H1 (cell line): Measurements from ENCODE around the gene SCAP. TPM values are rescaled to one million over a fixed set of nuclear protein-coding genes. Genes with fewer than 3 reads are reported as not detected.

Source experiments
- CTCF ChIA-PET: fragments of 300-600 bp; sonication (Branson Sonifier 250); formaldehyde crosslinking; loops from one replicate; lab custom pipeline; 2021; ENCODE audit not compliant: partially characterized antibody; lab: Charles Lee
- POLR2A ChIA-PET: fragments of 300-600 bp; sonication (Branson Sonifier 250); formaldehyde crosslinking; loops from one replicate; lab custom pipeline; 2021; ENCODE audit warnings: inconsistent platforms; ENCODE audit not compliant: partially characterized antibody; lab: Charles Lee
- DNase-seq, 2 experiments: peaks; one replicate each; pipeline versions ENCODE4 v3.0.0 to v3.0.0-alpha.2; 2010 to 2022; ENCODE audit warnings: low spot score in 2 of 2, low read depth in 1 of 2, mixed read lengths in 1 of 2
- FAIRE-seq: peaks from 2 replicates; lab custom pipeline; 2011; peaks lifted over from hg19 to GRCh38; lab: Jason Lieb, UNC
- H2AFZ ChIP-seq: 2 replicates; pipeline ENCODE4 v1.8.1; 2012; ENCODE audit warnings: low read length, inconsistent platforms
- H2AK5ac ChIP-seq: 2 replicates; pipeline ENCODE4 v1.6.1; 2013; ENCODE audit warnings: low read depth, low read length
- H2BK120ac ChIP-seq: replicated peaks from 2 replicates; pipeline ENCODE3; 2013; ENCODE audit warnings: low read depth, low read length, inconsistent platforms
- H2BK12ac ChIP-seq: 2 replicates; pipeline ENCODE4 v1.6.1; 2013; ENCODE audit warnings: low read depth, low read length
- H2BK15ac ChIP-seq: 2 replicates; pipeline ENCODE4 v1.6.1; 2013; ENCODE audit warnings: low read length
- H2BK20ac ChIP-seq: 2 replicates; pipeline ENCODE4 v1.6.1; 2013; ENCODE audit warnings: low read length
- H2BK5ac ChIP-seq: 2 replicates; pipeline ENCODE4 v1.6.1; 2013; ENCODE audit warnings: low read depth, low read length
- H3K14ac ChIP-seq: 2 replicates; pipeline ENCODE4 v1.6.1; 2013; ENCODE audit warnings: inconsistent platforms; ENCODE audit not compliant: insufficient read length
- H3K18ac ChIP-seq: 2 replicates; pipeline ENCODE4 v1.6.1; 2013; ENCODE audit warnings: low read length; ENCODE audit errors: extremely low read depth
- H3K23ac ChIP-seq: 2 replicates; pipeline ENCODE4 v1.6.1; 2013; ENCODE audit warnings: inconsistent platforms; ENCODE audit not compliant: insufficient read length
- H3K23me2 ChIP-seq: 2 replicates; pipeline ENCODE4 v1.6.1; 2013; ENCODE audit warnings: low read depth, low read length
- H3K27ac ChIP-seq: 2 replicates; pipeline ENCODE4 v1.6.1; 2011; ENCODE audit warnings: low read depth, low read length, inconsistent platforms
- H3K27me3 ChIP-seq, 4 experiments: replicated peaks in 1 of 4; 1 replicate in 1 of 4; 2 replicates in 3 of 4; pipeline versions ENCODE4 v1.6.1 to v1.8.1; 2011 to 2013; ENCODE audit warnings: low read length in 3 of 4, mild to moderate bottlenecking in 3 of 4, inconsistent platforms in 2 of 4, mixed read lengths in 2 of 4, moderate library complexity in 1 of 4; ENCODE audit not compliant: control insufficient read depth in 3 of 4, insufficient read depth in 3 of 4; ENCODE audit errors: extremely low read depth in 1 of 4
- H3K36me3 ChIP-seq, 4 experiments: 2 replicates each; pipeline versions ENCODE4 v1.6.1 to v1.8.1; 2011 to 2013; ENCODE audit warnings: mild to moderate bottlenecking in 4 of 4, low read length in 3 of 4, moderate library complexity in 2 of 4, control low read depth in 1 of 4, inconsistent platforms in 1 of 4; ENCODE audit not compliant: insufficient read depth in 4 of 4, control insufficient read depth in 2 of 4
- H3K4ac ChIP-seq: replicated peaks from 2 replicates; pipeline ENCODE3; 2013; ENCODE audit warnings: low read length, low read depth, mixed read lengths, inconsistent platforms; ENCODE audit not compliant: insufficient read length
- H3K4me1 ChIP-seq, 4 experiments: replicated peaks in 1 of 4; 1 replicate in 1 of 4; 2 replicates in 3 of 4; pipeline versions ENCODE4 v1.6.1 to v1.8.1; 2011 to 2013; ENCODE audit warnings: low read length in 3 of 4, inconsistent platforms in 2 of 4, mixed read lengths in 1 of 4; ENCODE audit not compliant: insufficient read depth in 4 of 4, control insufficient read depth in 3 of 4
- H3K4me2 ChIP-seq, 2 experiments: 2 replicates each; pipeline versions ENCODE4 v1.6.1 to v1.8.1; 2011 to 2013; ENCODE audit warnings: low read depth in 2 of 2, low read length in 2 of 2, control low read depth in 1 of 2, inconsistent platforms in 1 of 2, mild to moderate bottlenecking in 1 of 2; ENCODE audit not compliant: insufficient read depth in 1 of 2
- H3K4me3 ChIP-seq, 4 experiments: fragments of 200-600, 300-600 bp in 1 of 4; sonication (generic), shearing (Covaris generic), sonication (Bioruptor Twin) in 1 of 4; 2 replicates each; pipeline versions ENCODE4 v1.5.1 to v1.8.1; 2011 to 2016; ENCODE audit warnings: low read length in 4 of 4, low read depth in 3 of 4, control low read depth in 2 of 4, inconsistent platforms in 2 of 4, mild to moderate bottlenecking in 2 of 4, mixed read lengths in 1 of 4, moderate library complexity in 1 of 4; ENCODE audit not compliant: insufficient read depth in 2 of 4; ENCODE audit errors: extremely low read depth in 1 of 4
- H3K56ac ChIP-seq: replicated peaks from 2 replicates; pipeline ENCODE3; 2013; ENCODE audit warnings: low read depth, mild to moderate bottlenecking, mixed read lengths, low read length, inconsistent platforms; ENCODE audit not compliant: insufficient read length
- H3K79me1 ChIP-seq: 2 replicates; pipeline ENCODE4 v1.6.1; 2013; ENCODE audit warnings: low read depth, low read length, control low read depth
- H3K79me2 ChIP-seq, 2 experiments: 2 replicates each; pipeline versions ENCODE4 v1.6.1 to v1.8.1; 2012 to 2013; ENCODE audit warnings: low read length in 2 of 2, mild to moderate bottlenecking in 2 of 2, inconsistent platforms in 1 of 2; ENCODE audit not compliant: insufficient read depth in 2 of 2, control insufficient read depth in 1 of 2
- H3K9ac ChIP-seq, 4 experiments: replicated peaks in 1 of 4; 1 replicate in 1 of 4; 2 replicates in 3 of 4; pipeline versions ENCODE4 v1.6.1 to v1.8.1; 2011 to 2013; ENCODE audit warnings: low read depth in 3 of 4, low read length in 3 of 4, control low read depth in 2 of 4, mild to moderate bottlenecking in 2 of 4, moderate library complexity in 2 of 4, inconsistent platforms in 1 of 4; ENCODE audit errors: extremely low read depth in 1 of 4
- H3K9me3 ChIP-seq, 2 experiments: 2 replicates each; pipeline versions ENCODE4 v1.6.1 to v1.8.1; 2012 to 2013; ENCODE audit warnings: mild to moderate bottlenecking in 2 of 2, moderate library complexity in 2 of 2, control low read depth in 1 of 2, inconsistent platforms in 1 of 2, low read depth in 1 of 2, low read length in 1 of 2, mixed read lengths in 1 of 2; ENCODE audit not compliant: insufficient read depth in 2 of 2
- H4K20me1 ChIP-seq, 2 experiments: replicated peaks in 1 of 2; 2 replicates each; pipeline versions ENCODE3 to v1.8.1; 2011 to 2013; ENCODE audit warnings: inconsistent platforms in 2 of 2, low read length in 2 of 2, mild to moderate bottlenecking in 1 of 2; ENCODE audit not compliant: insufficient read depth in 2 of 2, control insufficient read depth in 1 of 2
- H4K5ac ChIP-seq: 2 replicates; pipeline ENCODE4 v1.6.1; 2013; ENCODE audit warnings: low read length, low read depth, mixed read lengths, inconsistent platforms; ENCODE audit not compliant: insufficient read length
- H4K8ac ChIP-seq: 2 replicates; pipeline ENCODE4 v1.8.0; 2013; ENCODE audit warnings: mild to moderate bottlenecking, moderate library complexity, low read length, inconsistent platforms; ENCODE audit not compliant: insufficient read depth; ENCODE audit errors: extremely low read depth
- H4K91ac ChIP-seq: replicated peaks from 2 replicates; pipeline ENCODE3; 2013; ENCODE audit warnings: low read length, mixed read lengths, inconsistent platforms; ENCODE audit not compliant: insufficient read length
- BACH1 ChIP-seq: IDR thresholded peaks from 2 replicates; pipeline ENCODE4 v1.6.1; 2012; ENCODE audit warnings: low read length, improper control_type of control experiment
- CTBP2 ChIP-seq: IDR thresholded peaks from 2 replicates; pipeline ENCODE4 v1.7.0; 2011; ENCODE audit warnings: borderline replicate concordance, mild to moderate bottlenecking, moderate library complexity, mixed read lengths, low read length; ENCODE audit not compliant: insufficient read depth, insufficient read length
- FOSL1 ChIP-seq: IDR thresholded peaks from 2 replicates; pipeline ENCODE4 v1.6.1; 2011; ENCODE audit warnings: mild to moderate bottlenecking, low read depth, low read length, moderate library complexity; ENCODE audit not compliant: insufficient read depth
- GTF2F1 ChIP-seq: IDR thresholded peaks from 2 replicates; pipeline ENCODE4 v1.6.1; 2012; ENCODE audit warnings: low read depth, low read length, improper control_type of control experiment, borderline replicate concordance
- KDM1A ChIP-seq: fragments of 200-600, 300-600 bp; sonication (generic); IDR thresholded peaks from 2 replicates; pipeline ENCODE4 v1.7.1; 2016; ENCODE audit warnings: mild to moderate bottlenecking, low read length, borderline replicate concordance
- KDM4A ChIP-seq: IDR thresholded peaks from one replicate; pipeline ENCODE4 v1.7.1; 2012; ENCODE audit warnings: low read depth, mild to moderate bottlenecking, moderate library complexity, low read length, inconsistent platforms; ENCODE audit not compliant: severe bottlenecking
- MAFK ChIP-seq: IDR thresholded peaks from 2 replicates; pipeline ENCODE4 v1.6.1; 2012; ENCODE audit warnings: low read depth, mild to moderate bottlenecking, improper control_type of control experiment, low read length
- NRF1 ChIP-seq: IDR thresholded peaks from 2 replicates; pipeline ENCODE4 v1.6.1; 2011; ENCODE audit warnings: mild to moderate bottlenecking, low read depth, low read length, improper control_type of control experiment
- RAD21 ChIP-seq, 2 experiments: IDR thresholded peaks in 1 of 2; conservative IDR thresholded peaks in 1 of 2; 2 replicates each; pipeline ENCODE4 v1.6.1; 2011; ENCODE audit warnings: low read depth in 2 of 2, low read length in 2 of 2, improper control_type of control experiment in 1 of 2, inconsistent platforms in 1 of 2, mild to moderate bottlenecking in 1 of 2, moderate library complexity in 1 of 2
- RBBP5 ChIP-seq: IDR thresholded peaks from 2 replicates; pipeline ENCODE4 v1.7.1; 2012; ENCODE audit warnings: low read depth, mild to moderate bottlenecking, inconsistent platforms, low read length, moderate library complexity, borderline replicate concordance
- RNF2 ChIP-seq: fragments of 200-900, 300-1000 bp; sonication (generic); IDR thresholded peaks from 2 replicates; pipeline ENCODE4 v1.7.1; 2016; ENCODE audit warnings: borderline replicate concordance, low read depth, mild to moderate bottlenecking, antibody characterized with exemption, low read length; ENCODE audit not compliant: poor library complexity, severe bottlenecking; ENCODE audit errors: missing control alignments
- SUZ12 ChIP-seq: fragments of 200-600 bp; sonication (generic); IDR thresholded peaks from 2 replicates; pipeline ENCODE4 v1.6.1; 2012; ENCODE audit warnings: mild to moderate bottlenecking, inconsistent platforms, low read length, moderate library complexity, mixed read lengths
- WGBS, 2 experiments: shearing (Covaris generic) in 1 of 2; methylation state at CpG; one replicate each; pipeline versions ENCODE4 v1.1.6 to v1.1.7; 2013 to 2015; ENCODE audit warnings: low lambda C conversion rate in 2 of 2, mixed read lengths in 2 of 2, inconsistent platforms in 1 of 2, low coverage in 1 of 2, missing lambda C conversion rate in 1 of 2; ENCODE audit not compliant: insufficient replicate concordance in 2 of 2, insufficient coverage in 1 of 2, insufficient read length in 1 of 2; ENCODE audit errors: extremely low coverage in 1 of 2, missing lambda C conversion rate in 1 of 2; 5-methylcytosine and 5-hydroxymethylcytosine counted together
- polyA plus RNA-seq, 7 experiments: library from polyadenylated mRNA; depleted of rRNA in 3 of 7; stranded (reverse) in 5 of 7; unstranded in 2 of 7; fragments of >200 nt in 5 of 7; fragments of 200-250 nt in 2 of 7; gene quantifications; 1 replicate in 5 of 7; 2 replicates in 1 of 7; 4 replicates in 1 of 7; pipeline versions ENCODE4 v1.2.1 to v1.2.3, GENCODE V29; 2011 to 2013; ENCODE audit warnings: missing spikeins in 2 of 7, mixed read lengths in 2 of 7
- total RNA-seq: library from RNA; stranded (reverse); fragmentation: NEBNext Ultra II Directional; extraction: Animal tissue kit (Norgen Biotek cat#: 25700); gene quantifications from 2 replicates; pipeline ENCODE4 v1.2.1, GENCODE V29; 2021

Gene SCAP
- total and polyA plus RNA-seq, 2 of the 8 experiments (the other 6 are each of a cell fraction or from before 2014, with no cell fraction given) = 74.0 to 114 TPM

GRCh38 chr3:47495886-47496285 lies 20.1 kb upstream of the SCAP start:
- POLR2A ChIA-PET = interaction anchor here (1.3 to 2.7 kb wide), 4 partner anchors 11 to 18 kb away, joined by 3 to 23 read pairs (median 8); partner anchors contain the start of gene ELP6
- WGBS, 2 experiments = 94% methylated on average over 8 of the region's 8 CpGs; no CpG with 5 or more reads in 1 of the 2 experiments
- no peak overlapping the region for H3K27ac ChIP-seq

More at GRCh38 chr3:47495886-47496285, 20.1 kb upstream of the SCAP start:
- Histone ChIP-seq H2AK5ac (no peak overlapping the region), H3K4me3 (no peak overlapping the region), H4K20me1 (peaks cover 0 to 7% of the 10 kb centered on the region in 2 experiments), H2AFZ (no peak overlapping the region), H4K91ac (no peak overlapping the region), H3K36me3 (peaks cover 5 to 48% (median 26%) of the 10 kb centered on the region in 4 experiments), H2BK5ac (no peak overlapping the region), H2BK20ac (no peak overlapping the region), H3K27me3 (no peaks in the 10 kb centered on the region), H3K23ac (no peak overlapping the region)
- no peak for DNase-seq
- TF ChIP-seq SUZ12 (no peak), RAD21 (IDR thresholded peaks at IDR 0.05 in 1 of 2, conservative IDR thresholded peaks at IDR 0.05 in 1 of 2; ENCODE audit: low read depth in 2 of 2, low read length in 2 of 2) (no peak), KDM4A (no peak), FOSL1 (no peak), NRF1 (no peak), MAFK (no peak), RBBP5 (no peak), CTBP2 (no peak), BACH1 (no peak), KDM1A (no peak), GTF2F1 (no peak), RNF2 (no peak)
- TF ChIP-seq, all 59 proteins: peak for 0
- H3K4me1 ChIP-seq = no peaks in the 10 kb centered on the region
- FAIRE-seq = no peak
- H3K18ac ChIP-seq = no peak overlapping the region
- H3K4me2 ChIP-seq = no peak overlapping the region
- no peak overlapping the region for H3K9ac ChIP-seq
- H3K9me3 ChIP-seq = no peaks in the 10 kb centered on the region
- H3K79me2 ChIP-seq = no peaks in the 10 kb centered on the region
- H2BK120ac ChIP-seq = no peak overlapping the region
- no peak overlapping the region for H3K4ac ChIP-seq
- H3K79me1 ChIP-seq = peaks cover 2% of the 10 kb centered on the region; the same call in 1 of the 2 replicates
- H2BK12ac ChIP-seq = no peak overlapping the region
- CTCF ChIA-PET = interaction anchor here (1.1 to 2.5 kb wide), 2 partner anchors 14 to 20 kb away, joined by 3 to 7 read pairs; partner anchors contain the start of gene SCAP
- no peak overlapping the region for H4K5ac ChIP-seq
- no peak overlapping the region for H2BK15ac ChIP-seq
- H3K56ac ChIP-seq = no peak overlapping the region
- H3K14ac ChIP-seq = no peak overlapping the region
- no peak overlapping the region for H4K8ac ChIP-seq
- no peaks in the 10 kb centered on the region for H3K23me2 ChIP-seq
